Kidney (tissue), 14 donors: ENCODE results near the gene FAP. TPM values are rescaled to one million over a fixed set of nuclear protein-coding genes. Genes with fewer than 3 reads are reported as not detected.

Experiments
- DNase-seq, 5 donors: peaks; one replicate each; pipeline ENCODE4 v3.0.0-alpha.2; 2013 to 2020
- FAIRE-seq: peaks from 2 replicates; lab custom pipeline; 2012; peaks lifted over from hg19 to GRCh38; lab: Jason Lieb, UNC
- H3K27ac ChIP-seq, 2 donors: one replicate each; pipeline ENCODE4 v1.7.0; 2013; ENCODE audit warnings: low read depth in 2 of 2, low read length in 2 of 2, inconsistent platforms in 1 of 2
- H3K27me3 ChIP-seq: one replicate; pipeline ENCODE4 v1.7.1; 2013; ENCODE audit warnings: low read length, inconsistent platforms; ENCODE audit not compliant: control insufficient read depth, insufficient read depth
- H3K36me3 ChIP-seq, 3 donors: one replicate each; pipeline versions ENCODE4 v1.7.0 to v1.7.1; 2013; ENCODE audit warnings: low read length in 3 of 3, control low read depth in 1 of 3, inconsistent platforms in 1 of 3; ENCODE audit not compliant: insufficient read depth in 3 of 3, control insufficient read depth in 2 of 3
- H3K4me1 ChIP-seq, 3 donors: one replicate each; pipeline versions ENCODE4 v1.7.0 to v1.7.1; 2013; ENCODE audit warnings: low read length in 3 of 3, inconsistent platforms in 1 of 3, low read depth in 1 of 3; ENCODE audit not compliant: control insufficient read depth in 2 of 3, insufficient read depth in 2 of 3
- H3K4me3 ChIP-seq, 3 donors: one replicate each; pipeline versions ENCODE4 v1.7.0 to v1.8.1; 2013; ENCODE audit warnings: low read length in 3 of 3, control low read depth in 1 of 3, inconsistent platforms in 1 of 3
- H3K9ac ChIP-seq, 3 donors: one replicate each; pipeline versions ENCODE4 v1.7.0 to v1.7.1; 2013; ENCODE audit warnings: low read length in 3 of 3, control low read depth in 1 of 3, inconsistent platforms in 1 of 3
- H3K9me3 ChIP-seq, 3 donors: one replicate each; pipeline versions ENCODE4 v1.7.0 to v1.7.1; 2013; ENCODE audit warnings: low read length in 3 of 3, control low read depth in 1 of 3, inconsistent platforms in 1 of 3; ENCODE audit not compliant: control insufficient read depth in 2 of 3, insufficient read depth in 1 of 3
- intact Hi-C: fragments of 100-400 bp; cut with DNase I; formaldehyde crosslinking; loops from one replicate; pipeline ENCODE4 v1.11.1; 2022
- polyA plus RNA-seq: library from polyadenylated mRNA; stranded (reverse); fragments of 350-450 nt; fragmentation: Illumina TruSeq; extraction: RNeasy Lipid Tissue Mini Kit (QIAGEN cat#74804); gene quantifications from one replicate; pipeline ENCODE4 v1.2.3, GENCODE V29; 2014; ENCODE audit warnings: low read depth, low replicate concordance; ENCODE audit not compliant: insufficient read depth
- total RNA-seq: library from RNA; stranded (reverse); fragmentation: NEBNext Ultra II Directional; extraction: Animal tissue kit (Norgen Biotek cat#: 25700); gene quantifications from one replicate; pipeline ENCODE4 v1.2.1, GENCODE V29; 2021
- TF ChIP-seq, protein P1 (sequence below): IDR thresholded peaks from 3 replicates; pipeline ENCODE4 v1.5.1; 2012; ENCODE audit warnings: mild to moderate bottlenecking, moderate library complexity, borderline replicate concordance; ENCODE audit not compliant: insufficient read depth; ENCODE audit errors: extremely low read depth
- donor health status: control.
- donor health status: control.
- donor health status: control.
- donor health status: control.
- donor health status: control.
- donor health status: DM: yes; HTN: yes; CAD: no.
- donor health status: Normal renal cell carcinoma (clear cell type).

The FAP gene
- total and polyA plus RNA-seq, 2 donors from 2014 or later: 0.45 to 3.3 TPM

DNA sequence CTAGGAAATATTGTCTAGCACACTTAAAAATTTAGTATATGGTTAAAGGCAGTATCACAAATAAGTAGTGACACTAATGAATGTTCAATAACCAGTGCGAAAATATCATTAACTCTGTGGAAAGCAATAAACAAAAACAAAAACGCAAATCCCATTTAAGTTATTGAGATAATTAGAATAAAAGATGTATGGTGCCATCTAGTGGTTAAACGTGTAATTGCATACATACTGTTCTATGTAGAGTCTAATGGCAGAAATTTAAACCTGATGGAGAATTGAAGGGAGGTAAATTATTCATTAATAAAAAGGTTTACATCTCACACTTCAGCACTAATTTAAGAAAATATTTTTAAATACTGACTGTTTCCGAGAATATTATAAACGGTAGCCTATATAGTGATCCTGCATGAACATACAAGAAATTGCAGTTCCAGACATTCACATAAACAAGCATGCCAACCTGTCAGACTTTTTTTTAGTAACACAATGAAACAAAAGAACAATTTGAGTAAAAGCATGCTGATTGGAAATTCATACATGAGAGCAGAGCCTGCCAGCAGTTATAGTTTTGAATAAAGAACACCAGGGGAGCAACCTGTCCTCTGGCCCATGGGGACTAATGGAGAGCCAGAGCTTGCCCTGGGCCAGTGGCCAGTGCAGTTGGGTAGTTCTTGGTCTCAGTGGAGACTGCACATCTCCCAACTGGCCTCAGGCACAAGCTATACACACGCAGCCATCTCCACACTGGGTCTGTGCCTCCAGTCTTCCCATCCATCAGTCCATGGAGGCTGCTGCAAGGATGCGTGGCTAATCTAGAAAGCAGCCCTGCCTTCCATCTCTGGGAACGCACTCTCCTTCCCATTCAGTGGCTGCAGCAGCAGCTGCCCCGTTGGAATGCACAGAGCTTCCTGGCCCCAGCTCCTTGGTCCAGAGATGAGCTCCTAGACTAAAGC lies 119.2 kb downstream of the FAP start:
- no peaks in the 10 kb centered on the region for H3K36me3 ChIP-seq
- peak in 3 of 5 donors; percentile 51 to 80 (median 79) for DNase-seq
- intact Hi-C loops: no loop called here
- TF ChIP-seq, protein P1, sequence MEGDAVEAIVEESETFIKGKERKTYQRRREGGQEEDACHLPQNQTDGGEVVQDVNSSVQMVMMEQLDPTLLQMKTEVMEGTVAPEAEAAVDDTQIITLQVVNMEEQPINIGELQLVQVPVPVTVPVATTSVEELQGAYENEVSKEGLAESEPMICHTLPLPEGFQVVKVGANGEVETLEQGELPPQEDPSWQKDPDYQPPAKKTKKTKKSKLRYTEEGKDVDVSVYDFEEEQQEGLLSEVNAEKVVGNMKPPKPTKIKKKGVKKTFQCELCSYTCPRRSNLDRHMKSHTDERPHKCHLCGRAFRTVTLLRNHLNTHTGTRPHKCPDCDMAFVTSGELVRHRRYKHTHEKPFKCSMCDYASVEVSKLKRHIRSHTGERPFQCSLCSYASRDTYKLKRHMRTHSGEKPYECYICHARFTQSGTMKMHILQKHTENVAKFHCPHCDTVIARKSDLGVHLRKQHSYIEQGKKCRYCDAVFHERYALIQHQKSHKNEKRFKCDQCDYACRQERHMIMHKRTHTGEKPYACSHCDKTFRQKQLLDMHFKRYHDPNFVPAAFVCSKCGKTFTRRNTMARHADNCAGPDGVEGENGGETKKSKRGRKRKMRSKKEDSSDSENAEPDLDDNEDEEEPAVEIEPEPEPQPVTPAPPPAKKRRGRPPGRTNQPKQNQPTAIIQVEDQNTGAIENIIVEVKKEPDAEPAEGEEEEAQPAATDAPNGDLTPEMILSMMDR: peak; percentile 68
- no peaks in the 10 kb centered on the region for H3K4me1 ChIP-seq
- no peak overlapping the region for H3K27ac ChIP-seq
- H3K9me3 ChIP-seq: no peaks in the 10 kb centered on the region
- no peak overlapping the region for H3K9ac ChIP-seq
- H3K27me3 ChIP-seq: no peaks in the 10 kb centered on the region
- peak; percentile 98 for FAIRE-seq
- H3K4me3 ChIP-seq: no peak overlapping the region

Other genes with a start within 250 kb of the FAP start
- gene DPP4, start 169.2 kb downstream of the FAP start, total RNA-seq: 74.8 TPM
- gene DPP4, start 169.2 kb downstream of the FAP start, polyA plus RNA-seq: 29.4 TPM
- not detected for gene GCG, start 91.2 kb downstream of the FAP start, total RNA-seq
- not detected for gene GCG, start 91.2 kb downstream of the FAP start, polyA plus RNA-seq
- 21.6 TPM for gene IFIH1, start 75.2 kb upstream of the FAP start, total RNA-seq
- 11.3 TPM for gene IFIH1, start 75.2 kb upstream of the FAP start, polyA plus RNA-seq
- gene GCA, start 100.7 kb upstream of the FAP start, total RNA-seq: 45.6 TPM
- gene GCA, start 100.7 kb upstream of the FAP start, polyA plus RNA-seq: 25.3 TPM